SK-N-MC (cell line): Measurements from ENCODE around the gene HDLBP.

Experiments
- EZH2 ChIP-seq: fragments of 200-600 bp; sonication (generic); IDR thresholded peaks from one replicate; pipeline ENCODE4 v1.6.1; 2017; ENCODE audit warnings: antibody characterized with exemption
- FOXP2 ChIP-seq: optimal IDR thresholded peaks from 2 replicates; pipeline ENCODE3; 2011; ENCODE audit warnings: mild to moderate bottlenecking, moderate library complexity; ENCODE audit not compliant: insufficient read depth; ENCODE audit errors: extremely low read length, control extremely low read depth
- POLR2AphosphoS5 ChIP-seq: IDR thresholded peaks from 2 replicates; pipeline ENCODE4 v1.6.1; 2012; ENCODE audit warnings: mild to moderate bottlenecking, low read depth, low read length, borderline replicate concordance

DNA sequence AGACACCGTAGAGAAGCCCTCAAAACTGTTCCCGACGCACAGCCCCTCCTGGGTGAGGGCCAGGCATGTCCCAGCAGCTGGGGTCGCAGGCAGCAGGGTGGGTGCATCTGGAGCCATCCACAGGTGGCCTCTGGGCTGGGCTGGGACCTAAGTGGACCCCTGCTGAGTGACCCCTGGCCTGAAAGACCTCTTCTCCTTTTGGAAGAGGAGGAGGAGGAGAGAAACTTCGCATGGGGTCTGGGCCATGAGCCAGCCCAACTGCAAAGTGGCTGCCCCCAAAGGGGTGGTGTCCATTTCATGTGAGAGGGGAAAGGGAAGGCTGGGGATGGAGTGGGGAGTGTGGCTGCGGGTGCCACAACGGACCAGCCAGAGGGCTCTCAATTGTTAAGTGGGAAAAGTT lies 101.9 kb downstream of the HDLBP start:
- no peak for TF ChIP-seq EZH2
- no peak for TF ChIP-seq POLR2AphosphoS5
- TF ChIP-seq FOXP2: no peak
